Keratinocyte (primary cell): ENCODE results near the gene KIF21B. TPM values are rescaled to one million over a fixed set of nuclear protein-coding genes. Genes with fewer than 3 reads are reported as not detected.

Source experiments
- DNase-seq: peaks from one replicate; pipeline ENCODE4 v3.0.0-alpha.2; 2011; ENCODE audit warnings: low read depth, missing footprints, low spot score
- FAIRE-seq: peaks from 2 replicates; lab custom pipeline; 2011; peaks lifted over from hg19 to GRCh38; lab: Jason Lieb, UNC
- H2AFZ ChIP-seq: 2 replicates; pipeline ENCODE4 v1.6.0; 2012; ENCODE audit warnings: low read length, control low read depth, inconsistent platforms; ENCODE audit not compliant: control insufficient read depth
- H3K27ac ChIP-seq: 2 replicates; pipeline ENCODE4 v1.5.1; 2011; ENCODE audit warnings: low read length; ENCODE audit not compliant: control insufficient read depth, insufficient read depth
- H3K27me3 ChIP-seq: 3 replicates; pipeline ENCODE4 v1.6.0; 2011; ENCODE audit warnings: low read length; ENCODE audit not compliant: control insufficient read depth, insufficient read depth; ENCODE audit errors: extremely low read depth
- H3K36me3 ChIP-seq, 2 experiments: 2 replicates in 1 of 2; 3 replicates in 1 of 2; pipeline ENCODE4 v1.5.1; 2011; ENCODE audit warnings: low read length in 2 of 2, mild to moderate bottlenecking in 1 of 2; ENCODE audit not compliant: control insufficient read depth in 2 of 2, insufficient read depth in 2 of 2; ENCODE audit errors: extremely low read depth in 1 of 2
- H3K4me1 ChIP-seq: 3 replicates; pipeline ENCODE4 v1.5.1; 2011; ENCODE audit warnings: low read length; ENCODE audit not compliant: control insufficient read depth, insufficient read depth; ENCODE audit errors: extremely low read depth
- H3K4me2 ChIP-seq: 3 replicates; pipeline ENCODE4 v1.6.0; 2011; ENCODE audit warnings: low read depth, low read length; ENCODE audit not compliant: control insufficient read depth, insufficient read depth; ENCODE audit errors: extremely low read depth
- H3K4me3 ChIP-seq, 3 experiments: fragments of 200-600 bp in 1 of 3; sonication (generic) in 1 of 3; 2 replicates in 2 of 3; 3 replicates in 1 of 3; pipeline ENCODE4 v1.5.1; 2011 to 2016; ENCODE audit warnings: low read length in 3 of 3, mild to moderate bottlenecking in 3 of 3, control low read depth in 2 of 3, inconsistent platforms in 1 of 3, low read depth in 1 of 3, mixed read lengths in 1 of 3, mixed run types in 1 of 3, moderate library complexity in 1 of 3; ENCODE audit not compliant: control insufficient read depth in 2 of 3, insufficient read depth in 2 of 3; ENCODE audit errors: extremely low read depth in 1 of 3
- H3K79me2 ChIP-seq: 2 replicates; pipeline ENCODE4 v1.6.0; 2012; ENCODE audit warnings: low read length; ENCODE audit not compliant: control insufficient read depth, insufficient read depth
- H3K9ac ChIP-seq: 3 replicates; pipeline ENCODE4 v1.6.0; 2011; ENCODE audit warnings: low read length; ENCODE audit not compliant: control insufficient read depth, insufficient read depth; ENCODE audit errors: extremely low read depth
- H3K9me1 ChIP-seq: 3 replicates; pipeline ENCODE4 v1.6.0; 2011; ENCODE audit warnings: low read length; ENCODE audit not compliant: control insufficient read depth, insufficient read depth; ENCODE audit errors: extremely low read depth
- H3K9me3 ChIP-seq: 2 replicates; pipeline ENCODE4 v1.5.1; 2012; ENCODE audit warnings: low read depth, low read length; ENCODE audit not compliant: control insufficient read depth
- H4K20me1 ChIP-seq: 3 replicates; pipeline ENCODE4 v1.6.0; 2011; ENCODE audit warnings: low read length; ENCODE audit not compliant: control insufficient read depth, insufficient read depth; ENCODE audit errors: extremely low read depth
- EZH2 ChIP-seq: IDR thresholded peaks from one replicate; pipeline ENCODE4 v1.6.1; 2012; ENCODE audit warnings: inconsistent platforms, mild to moderate bottlenecking, low read length, moderate library complexity
- dilution Hi-C: fragments of 300-500 bp; cut with MboI; formaldehyde crosslinking; loops from one replicate; pipeline ENCODE4 v1.7.0; 2020; ENCODE audit warnings: low sequenced_read_pairs; ENCODE audit not compliant: extremely low pct_ligation_motif_present
- polyA plus RNA-seq, 5 experiments: library from polyadenylated mRNA; depleted of rRNA in 3 of 5; stranded (reverse) in 3 of 5; stranded (forward) in 1 of 5; unstranded in 1 of 5; fragments of >200 nt; gene quantifications; 1 replicate in 1 of 5; 2 replicates in 3 of 5; 3 replicates in 1 of 5; pipeline versions ENCODE4 v1.2.1 to v1.2.3, GENCODE V29; 2011 to 2012; ENCODE audit warnings: missing spikeins in 2 of 5, low read depth in 1 of 5, low replicate concordance in 1 of 5
- TF ChIP-seq, protein P1 (sequence below), 3 experiments: IDR thresholded peaks in 1 of 3; conservative IDR thresholded peaks in 1 of 3; optimal IDR thresholded peaks in 1 of 3; 2 replicates in 2 of 3; 3 replicates in 1 of 3; pipeline versions ENCODE3 to v1.5.1; 2011; ENCODE audit warnings: low read length in 3 of 3, mild to moderate bottlenecking in 3 of 3, moderate library complexity in 2 of 3, control low read depth in 1 of 3, inconsistent platforms in 1 of 3; ENCODE audit not compliant: insufficient read depth in 2 of 3; ENCODE audit errors: extremely low read depth in 1 of 3

Gene KIF21B
- polyA plus RNA-seq, 1 donor (not counting 4 experiments of a cell fraction or from before 2014, with no cell fraction given) = 0.17 TPM

DNA sequence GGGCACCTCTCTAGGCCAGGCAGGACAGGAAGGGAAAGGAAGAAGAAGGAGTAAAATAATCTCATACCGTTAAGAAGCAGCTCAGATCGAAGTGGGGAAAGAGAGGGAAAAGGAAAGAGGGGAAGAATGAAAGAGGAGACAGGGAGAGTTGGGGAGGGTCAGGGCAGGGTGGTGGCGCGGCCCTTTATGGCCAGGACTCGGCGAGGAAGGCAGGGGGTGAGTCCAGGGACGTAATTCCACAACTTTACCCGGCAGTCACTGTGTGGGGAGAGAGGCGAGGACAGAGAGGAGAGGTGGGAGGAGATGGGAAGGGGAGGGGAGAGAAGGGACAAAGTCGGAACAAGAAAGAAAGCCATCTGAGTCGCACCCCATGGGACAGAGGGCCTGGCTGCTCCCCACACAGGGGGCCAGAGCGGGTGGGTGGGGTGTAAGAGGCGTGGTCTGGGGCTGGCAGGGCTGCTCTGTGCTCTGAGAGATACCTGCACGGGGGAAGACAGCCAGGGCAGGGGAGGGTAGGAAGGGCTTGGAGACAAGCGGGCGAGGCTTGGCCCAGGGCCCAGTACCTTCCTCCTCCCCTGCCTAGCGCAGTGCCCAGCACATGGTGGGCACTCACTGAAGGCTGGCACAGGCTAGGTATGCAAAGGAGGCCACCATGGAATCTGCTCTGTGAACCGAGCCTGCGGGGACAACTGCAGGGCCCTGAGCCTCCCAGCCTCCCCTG, 49.4 kb downstream of the KIF21B start:
- Histone ChIP-seq H4K20me1 (no peaks in the 10 kb centered on the region), H3K4me1 (no peaks in the 10 kb centered on the region), H3K4me3 (no peak overlapping the region), H3K36me3 (no peaks in the 10 kb centered on the region), H3K9me1 (no peaks in the 10 kb centered on the region), H3K27ac (no peak overlapping the region), H2AFZ (no peak overlapping the region), H3K4me2 (no peak overlapping the region), H3K79me2 (no peaks in the 10 kb centered on the region), H3K9ac (no peak overlapping the region), H3K9me3 (no peaks in the 10 kb centered on the region), H3K27me3 (no peaks in the 10 kb centered on the region)
- no peak for FAIRE-seq
- DNase-seq = no peak
- dilution Hi-C loops = no loop called here
- TF ChIP-seq EZH2 = no peak
- TF ChIP-seq, protein P1, sequence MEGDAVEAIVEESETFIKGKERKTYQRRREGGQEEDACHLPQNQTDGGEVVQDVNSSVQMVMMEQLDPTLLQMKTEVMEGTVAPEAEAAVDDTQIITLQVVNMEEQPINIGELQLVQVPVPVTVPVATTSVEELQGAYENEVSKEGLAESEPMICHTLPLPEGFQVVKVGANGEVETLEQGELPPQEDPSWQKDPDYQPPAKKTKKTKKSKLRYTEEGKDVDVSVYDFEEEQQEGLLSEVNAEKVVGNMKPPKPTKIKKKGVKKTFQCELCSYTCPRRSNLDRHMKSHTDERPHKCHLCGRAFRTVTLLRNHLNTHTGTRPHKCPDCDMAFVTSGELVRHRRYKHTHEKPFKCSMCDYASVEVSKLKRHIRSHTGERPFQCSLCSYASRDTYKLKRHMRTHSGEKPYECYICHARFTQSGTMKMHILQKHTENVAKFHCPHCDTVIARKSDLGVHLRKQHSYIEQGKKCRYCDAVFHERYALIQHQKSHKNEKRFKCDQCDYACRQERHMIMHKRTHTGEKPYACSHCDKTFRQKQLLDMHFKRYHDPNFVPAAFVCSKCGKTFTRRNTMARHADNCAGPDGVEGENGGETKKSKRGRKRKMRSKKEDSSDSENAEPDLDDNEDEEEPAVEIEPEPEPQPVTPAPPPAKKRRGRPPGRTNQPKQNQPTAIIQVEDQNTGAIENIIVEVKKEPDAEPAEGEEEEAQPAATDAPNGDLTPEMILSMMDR (optimal IDR thresholded peaks at IDR 0.05 in 1 of 3, IDR thresholded peaks at IDR 0.05 in 1 of 3, conservative IDR thresholded peaks at IDR 0.05 in 1 of 3; ENCODE audit: extremely low read depth in 1 of 3, insufficient read depth in 2 of 3, low read length in 3 of 3) = no peak

DNA sequence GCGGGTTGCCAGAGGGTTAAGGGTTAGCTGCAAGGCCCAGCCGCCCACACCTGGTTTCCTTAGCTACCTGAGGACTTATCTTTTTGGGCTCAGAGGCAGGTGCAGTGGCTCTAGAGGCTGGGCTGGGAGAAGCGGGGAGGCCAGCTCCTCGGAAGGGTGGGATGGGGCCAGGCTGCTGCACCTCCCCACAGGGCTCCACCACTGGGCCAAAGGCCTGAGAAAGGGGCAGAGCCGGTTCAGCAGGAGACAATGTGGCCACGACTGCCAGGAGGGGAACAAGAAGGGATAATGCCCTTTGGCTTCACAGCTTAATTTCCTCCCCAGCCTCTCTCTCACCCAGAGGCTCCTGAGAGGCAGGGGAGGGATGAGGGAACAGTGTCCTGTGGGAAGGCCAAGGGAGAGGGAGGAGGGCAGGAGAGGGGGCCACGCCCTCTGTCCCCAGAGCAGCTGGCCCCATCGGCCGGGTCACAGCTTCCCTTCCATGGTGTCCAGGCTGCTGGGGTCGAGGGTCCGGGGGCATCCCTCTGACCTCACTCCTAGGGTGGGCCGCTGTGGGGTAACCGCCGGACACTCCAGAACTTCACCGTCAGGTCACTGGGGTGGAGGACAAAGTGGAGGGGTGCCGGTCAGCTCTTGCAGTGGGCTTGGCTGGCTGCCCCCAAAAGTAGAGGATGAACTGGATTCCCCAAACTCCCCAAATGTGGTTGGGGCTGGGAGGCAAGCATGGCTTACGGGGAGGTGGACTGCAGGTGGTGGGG, 50.4 kb downstream of the KIF21B start:
- no peak for TF ChIP-seq EZH2
- TF ChIP-seq, protein P1 (optimal IDR thresholded peaks at IDR 0.05 in 1 of 3, IDR thresholded peaks at IDR 0.05 in 1 of 3, conservative IDR thresholded peaks at IDR 0.05 in 1 of 3; ENCODE audit: extremely low read depth in 1 of 3, insufficient read depth in 2 of 3, low read length in 3 of 3) = no peak
- H4K20me1 ChIP-seq = no peaks in the 10 kb centered on the region
- no peak overlapping the region for H3K4me3 ChIP-seq
- no peak overlapping the region for H3K9ac ChIP-seq
- H3K9me3 ChIP-seq = no peaks in the 10 kb centered on the region
- FAIRE-seq = no peak
- H3K27me3 ChIP-seq = no peaks in the 10 kb centered on the region
- no peak overlapping the region for H3K4me2 ChIP-seq
- H3K4me1 ChIP-seq = no peaks in the 10 kb centered on the region
- no peaks in the 10 kb centered on the region for H3K79me2 ChIP-seq
- no peaks in the 10 kb centered on the region for H3K9me1 ChIP-seq
- no peak for DNase-seq
- no peaks in the 10 kb centered on the region for H3K36me3 ChIP-seq
- no peak overlapping the region for H2AFZ ChIP-seq
- no peak overlapping the region for H3K27ac ChIP-seq
- dilution Hi-C loops = no loop called here
